ENCODE results near the gene CEP350. TPM values are rescaled to one million over a fixed set of nuclear protein-coding genes. Genes with fewer than 3 reads are reported as not detected.

CEP350 gene
- total RNA-seq, 8 experiments from 2014 or later: 21.8 to 65.4 (median 49.5) TPM

DNA sequence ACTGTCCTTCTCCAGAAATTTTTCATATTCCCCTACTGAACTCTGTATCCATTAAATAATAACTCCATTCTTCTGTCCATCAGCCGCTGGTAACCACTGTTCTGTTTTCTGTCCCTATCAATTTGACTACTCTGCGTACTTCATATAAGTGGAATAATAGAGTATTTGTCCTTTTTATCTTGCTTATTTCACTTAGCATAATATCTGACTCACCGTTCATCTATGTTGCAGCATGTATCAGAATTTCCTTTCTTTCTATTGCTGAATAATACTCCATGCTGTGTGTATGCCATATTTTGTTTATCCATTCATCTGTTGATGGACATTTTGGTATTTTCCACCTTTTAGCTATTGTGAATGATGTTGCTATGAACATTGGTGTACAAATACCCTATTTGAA is 71.9 kb downstream of the CEP350 start:
- WGBS, 10 experiments: 83 to 100% (median 98%) methylated on average over 1 to 3 of the region's 3 CpGs
- Histone ChIP-seq H3K4me1 (replicated peaks in 1 of 2) (peaks cover 9 to 13% of the 10 kb centered on the region in 2 donors), H3K4me3 (no peak overlapping the region), H3K27ac (no peak overlapping the region)
- no peak for ATAC-seq (replicated peaks in 6 of 8)
- in situ Hi-C loops (cut with MboI; ENCODE audit: low pct_unique_long_range_greater_than_20kb in 2 of 9, low sequenced_read_pairs in 9 of 9, unreplicated experiment in 9 of 9): no loop called here

DNA sequence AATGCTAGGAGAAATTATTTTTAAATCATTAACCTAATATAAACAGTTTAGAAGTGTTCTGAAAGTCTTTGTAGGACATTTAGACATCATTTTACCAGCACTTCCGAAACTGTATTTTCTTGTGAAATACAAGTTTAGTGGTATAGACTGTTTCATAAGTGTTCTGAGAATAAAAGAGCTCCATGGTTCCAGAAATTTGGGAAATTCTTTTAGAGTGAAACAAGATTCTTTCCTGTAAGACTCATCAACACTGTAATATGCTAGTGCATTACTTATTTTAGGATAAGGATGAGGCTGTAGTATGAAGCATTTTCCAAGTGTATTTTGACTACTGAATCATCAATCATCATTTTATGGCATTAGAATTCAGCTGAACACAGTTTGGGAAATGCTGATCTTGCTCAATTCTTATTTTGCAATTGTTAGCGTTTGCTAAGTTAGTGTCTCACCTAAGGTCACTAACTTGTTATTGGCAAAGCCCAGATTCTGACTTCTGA is 73.4 kb downstream of the CEP350 start:
- in situ Hi-C loops (cut with MboI; ENCODE audit: low pct_unique_long_range_greater_than_20kb in 2 of 9, low sequenced_read_pairs in 9 of 9, unreplicated experiment in 9 of 9): no loop called here

DNA sequence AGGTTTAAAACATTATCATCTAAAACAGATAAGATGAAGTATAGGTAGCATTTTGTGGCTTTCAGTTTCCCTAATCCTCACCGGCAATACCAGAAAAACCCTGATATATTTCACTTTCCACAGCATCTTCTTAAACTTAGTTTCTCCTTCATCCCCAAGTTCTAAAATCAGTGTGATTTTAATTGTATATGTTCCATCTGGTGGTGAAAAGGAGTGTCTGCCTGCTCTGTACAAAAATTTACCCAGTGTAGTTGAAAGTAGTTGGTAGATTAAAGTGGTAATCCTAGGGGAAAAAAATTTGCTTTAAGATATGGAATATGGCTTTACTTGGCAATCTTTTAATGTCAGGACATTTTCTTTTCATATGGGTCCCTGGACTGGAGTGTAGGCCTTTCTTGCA is 74.3 kb downstream of the CEP350 start:
- Histone ChIP-seq H3K27ac (no peak overlapping the region), H3K4me3 (no peak overlapping the region), H3K4me1 (replicated peaks in 1 of 2) (peaks cover 16 to 26% of the 10 kb centered on the region in 2 donors)
- WGBS, 10 experiments: 50 to 100% (median 100%) methylated on average over 1 of the region's 1 CpG; no CpG with 5 or more reads in 2 of the 10 experiments
- ATAC-seq (replicated peaks in 6 of 8): no peak
- in situ Hi-C loops (cut with MboI; ENCODE audit: low pct_unique_long_range_greater_than_20kb in 2 of 9, low sequenced_read_pairs in 9 of 9, unreplicated experiment in 9 of 9): no loop called here

More for the DNA sequence above, 73.4 kb downstream of the CEP350 start:
- Histone ChIP-seq H3K4me1 (replicated peaks in 1 of 2) (peaks cover 16 to 26% of the 10 kb centered on the region in 2 donors), H3K4me3 (no peak overlapping the region), H3K27ac (no peak overlapping the region)
- ATAC-seq (replicated peaks in 6 of 8): peak in 2 of 8 experiments; percentile 52 to 77
- WGBS, 10 experiments: 0 to 100% (median 90%) methylated on average over 1 to 2 of the region's 2 CpGs; no CpG with 5 or more reads in 1 of the 10 experiments

DNA sequence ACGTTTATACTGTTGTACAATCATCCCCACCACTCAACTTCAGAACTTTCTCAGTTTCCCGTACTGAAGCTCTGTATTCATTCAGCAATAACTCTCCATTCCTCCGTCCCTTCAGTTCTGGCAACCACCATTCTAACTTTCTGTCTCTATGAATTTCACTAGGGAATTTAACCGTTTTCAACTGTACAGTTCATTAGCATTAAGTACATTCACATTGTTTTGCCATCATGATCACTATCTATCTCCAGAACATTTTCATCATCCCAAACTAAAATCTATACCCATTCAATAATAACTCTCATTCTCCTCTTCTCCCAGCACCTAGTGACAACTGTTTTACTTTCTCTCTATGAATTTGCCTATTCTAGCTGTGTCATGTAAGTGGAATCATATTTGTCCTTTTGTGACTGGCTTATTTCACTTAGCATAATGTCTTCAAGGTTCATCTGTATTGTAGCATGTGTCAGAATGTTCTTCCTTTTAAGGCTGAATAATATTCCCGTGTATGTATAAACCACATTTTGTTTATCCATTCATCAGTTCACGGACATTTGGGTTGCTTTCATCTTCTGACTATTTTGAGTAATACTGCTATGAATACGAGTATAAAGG is 75.0 kb downstream of the CEP350 start:
- peak in 3 of 8 experiments; percentile 40 to 63 (median 48) for ATAC-seq (replicated peaks in 6 of 8)
- WGBS, 10 experiments: 51 to 93% (median 78%) methylated on average over 3 to 7 of the region's 7 CpGs
- H3K4me3 ChIP-seq: no peak overlapping the region
- peaks cover 16 to 26% of the 10 kb centered on the region in 2 donors for H3K4me1 ChIP-seq (replicated peaks in 1 of 2)
- H3K27ac ChIP-seq: no peak overlapping the region
- in situ Hi-C loops (cut with MboI; ENCODE audit: low pct_unique_long_range_greater_than_20kb in 2 of 9, low sequenced_read_pairs in 9 of 9, unreplicated experiment in 9 of 9): no loop called here

DNA sequence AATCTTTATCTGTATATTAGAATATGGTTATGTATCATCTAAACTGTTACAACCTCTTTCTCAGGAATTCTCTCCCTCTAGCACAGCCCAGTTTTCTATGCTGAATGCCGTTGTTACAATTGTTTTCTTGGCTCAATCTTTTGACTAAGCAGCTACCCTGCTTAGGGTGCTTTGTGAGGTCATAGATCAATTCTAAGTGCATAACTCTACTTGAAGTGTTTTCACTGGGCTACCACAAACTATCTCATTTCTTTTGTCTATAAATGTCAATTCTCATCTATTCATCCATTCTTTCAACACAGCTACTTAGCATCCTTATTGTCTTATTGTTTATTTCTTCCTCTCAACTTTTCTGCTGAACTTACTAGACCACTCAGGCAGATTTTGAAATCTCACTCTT is 77.1 kb downstream of the CEP350 start:
- peaks cover 16 to 26% of the 10 kb centered on the region in 2 donors for H3K4me1 ChIP-seq (replicated peaks in 1 of 2)
- peak overlapping the region; percentile 17 to 57 for H3K27ac ChIP-seq
- 0 to 100% (median 13%) methylated on average over 1 of the region's 1 CpG; no CpG with 5 or more reads in 2 of the 10 experiments for WGBS, 10 experiments
- peak in 5 of 8 experiments; percentile 58 to 79 (median 70) for ATAC-seq (replicated peaks in 6 of 8)
- in situ Hi-C loops (cut with MboI; ENCODE audit: low pct_unique_long_range_greater_than_20kb in 2 of 9, low sequenced_read_pairs in 9 of 9, unreplicated experiment in 9 of 9): no loop called here
- H3K4me3 ChIP-seq: no peak overlapping the region

DNA sequence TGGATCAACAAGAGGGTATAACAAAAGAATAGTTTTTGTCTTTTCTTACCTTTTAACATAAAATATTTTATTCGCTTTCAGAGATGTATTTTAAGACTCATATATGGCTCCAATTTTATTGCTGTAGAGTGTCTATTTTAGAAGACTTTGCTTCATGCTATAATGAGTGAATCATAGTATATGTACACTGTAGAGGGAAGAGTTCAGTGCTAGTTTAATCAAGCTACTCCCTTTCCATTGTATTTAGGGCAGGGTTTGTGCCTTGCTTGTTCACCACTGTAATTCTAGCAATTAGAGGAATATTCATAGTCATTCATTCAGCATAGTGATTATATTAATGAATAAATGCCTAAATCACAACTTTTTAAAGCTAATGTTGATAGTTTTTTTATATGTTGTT is 78.8 kb downstream of the CEP350 start:
- no peak overlapping the region for H3K27ac ChIP-seq
- WGBS, 10 experiments: 0 to 100% (median 44%) methylated on average over 1 of the region's 1 CpG; no CpG with 5 or more reads in 1 of the 10 experiments
- H3K4me1 ChIP-seq (replicated peaks in 1 of 2): peaks cover 16 to 26% of the 10 kb centered on the region in 2 donors
- in situ Hi-C loops (cut with MboI; ENCODE audit: low pct_unique_long_range_greater_than_20kb in 2 of 9, low sequenced_read_pairs in 9 of 9, unreplicated experiment in 9 of 9): no loop called here
- ATAC-seq (replicated peaks in 6 of 8): peak in 3 of 8 experiments; percentile 35 to 65 (median 64)
- H3K4me3 ChIP-seq: no peak overlapping the region

DNA sequence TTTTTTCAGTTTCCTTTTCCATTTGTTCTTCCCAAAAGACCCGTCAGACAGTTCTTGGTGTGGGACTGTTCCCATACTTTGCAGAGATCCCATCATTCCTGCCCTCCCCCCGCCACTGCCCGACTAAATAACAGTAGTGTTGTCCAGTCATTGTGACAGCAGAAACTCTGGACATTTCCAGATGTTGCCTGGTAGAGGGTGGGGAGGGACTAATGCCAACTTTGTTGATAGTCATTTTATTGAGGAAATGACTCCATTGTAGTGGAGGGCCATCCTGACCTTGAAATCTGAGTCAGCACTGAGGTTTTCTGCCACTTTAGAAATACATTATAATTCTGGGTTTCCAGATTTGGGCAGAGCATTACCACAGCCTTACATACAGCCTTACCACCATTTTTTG is 85.4 kb downstream of the CEP350 start:
- ATAC-seq (replicated peaks in 6 of 8): no peak
- 15 to 100% (median 94%) methylated on average over 1 to 3 of the region's 3 CpGs; no CpG with 5 or more reads in 1 of the 10 experiments for WGBS, 10 experiments
- Histone ChIP-seq H3K4me1 (replicated peaks in 1 of 2) (no peaks in the 10 kb centered on the region), H3K27ac (no peak overlapping the region), H3K4me3 (no peak overlapping the region)
- in situ Hi-C loops (cut with MboI; ENCODE audit: low pct_unique_long_range_greater_than_20kb in 2 of 9, low sequenced_read_pairs in 9 of 9, unreplicated experiment in 9 of 9): no loop called here

DNA sequence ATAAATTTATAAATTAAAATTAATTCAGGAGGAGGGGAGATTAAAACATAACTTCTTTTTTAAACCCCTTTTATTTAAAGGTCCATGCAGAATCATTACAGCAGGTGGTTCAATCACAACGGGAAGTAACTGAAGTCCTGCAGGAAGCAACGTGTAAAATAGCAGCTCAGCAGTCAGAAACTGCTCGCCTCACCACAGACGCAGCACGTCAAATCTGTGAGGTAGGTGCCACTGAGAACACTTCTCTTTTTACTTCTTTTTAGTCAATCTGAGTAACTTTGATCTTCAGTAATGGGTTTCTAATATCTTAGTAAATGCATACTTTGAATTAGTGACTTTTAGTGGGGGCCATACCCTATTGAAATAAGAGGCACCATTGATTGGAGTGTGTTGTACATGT is 87.0 kb downstream of the CEP350 start:
- Histone ChIP-seq H3K4me3 (no peak overlapping the region), H3K4me1 (replicated peaks in 1 of 2) (no peaks in the 10 kb centered on the region), H3K27ac (no peak overlapping the region)
- ATAC-seq (replicated peaks in 6 of 8): no peak
- in situ Hi-C loops (cut with MboI; ENCODE audit: low pct_unique_long_range_greater_than_20kb in 2 of 9, low sequenced_read_pairs in 9 of 9, unreplicated experiment in 9 of 9): no loop called here
- WGBS, 10 experiments: 73 to 100% (median 96%) methylated on average over 1 to 5 of the region's 5 CpGs; no CpG with 5 or more reads in 1 of the 10 experiments

DNA sequence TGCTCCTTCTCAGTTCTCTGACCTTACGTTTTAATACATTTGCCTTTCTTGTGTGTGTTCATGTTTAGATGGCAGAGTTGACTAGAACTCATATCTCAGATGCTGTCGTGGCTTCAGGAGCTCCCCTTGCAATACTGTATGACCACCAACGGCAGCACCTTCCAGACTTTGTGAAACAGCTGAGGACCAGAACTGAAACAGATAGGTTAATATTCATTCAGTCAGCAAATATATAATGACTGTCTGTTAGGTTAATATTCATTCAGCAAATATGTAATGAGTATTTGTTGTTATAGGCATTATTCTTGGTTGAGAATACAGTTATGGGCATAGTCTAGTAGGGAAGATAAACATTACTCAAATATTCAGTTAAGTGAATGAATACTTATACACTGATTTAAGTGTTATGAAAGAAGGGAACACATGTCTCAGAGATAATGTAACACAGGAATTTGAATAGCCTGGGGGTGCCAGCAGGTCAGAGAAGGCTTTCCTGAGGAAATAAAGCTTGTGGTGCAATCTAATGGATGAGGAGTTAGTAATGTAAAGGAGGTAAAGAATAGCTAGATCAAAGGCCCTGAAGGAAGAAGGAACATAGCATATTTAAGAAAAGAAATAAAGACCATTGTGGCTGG is 88.5 kb downstream of the CEP350 start:
- in situ Hi-C loops (cut with MboI; ENCODE audit: low pct_unique_long_range_greater_than_20kb in 2 of 9, low sequenced_read_pairs in 9 of 9, unreplicated experiment in 9 of 9): no loop called here
- no peak overlapping the region for H3K27ac ChIP-seq
- H3K4me3 ChIP-seq: no peak overlapping the region
- 74 to 100% (median 91%) methylated on average over 2 to 3 of the region's 3 CpGs for WGBS, 10 experiments
- peak in 3 of 8 experiments; percentile 38 to 98 (median 57) for ATAC-seq (replicated peaks in 6 of 8)
- H3K4me1 ChIP-seq (replicated peaks in 1 of 2): no peaks in the 10 kb centered on the region

DNA sequence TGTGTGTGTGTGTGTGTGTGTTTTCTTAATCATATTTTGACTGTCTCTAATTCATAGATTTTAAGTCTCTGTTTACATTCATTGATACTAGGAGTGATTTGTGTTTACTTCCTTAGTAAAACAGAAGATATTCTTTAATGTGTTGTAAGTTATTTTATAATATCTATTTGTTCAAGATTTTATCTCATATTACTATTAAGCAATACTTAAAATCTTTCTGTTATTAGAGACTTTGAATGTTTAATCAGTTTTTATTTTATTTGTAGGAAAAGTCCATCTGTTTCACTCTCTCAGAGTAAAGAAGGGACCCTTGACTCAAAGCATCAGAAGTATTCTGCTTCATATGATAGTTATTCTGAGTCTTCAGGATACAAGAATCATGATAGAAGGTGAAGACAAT is 89.2 kb downstream of the CEP350 start:
- Histone ChIP-seq H3K27ac (no peak overlapping the region), H3K4me3 (no peak overlapping the region), H3K4me1 (replicated peaks in 1 of 2) (no peaks in the 10 kb centered on the region)
- in situ Hi-C loops (cut with MboI; ENCODE audit: low pct_unique_long_range_greater_than_20kb in 2 of 9, low sequenced_read_pairs in 9 of 9, unreplicated experiment in 9 of 9): no loop called here
- no peak for ATAC-seq (replicated peaks in 6 of 8)

DNA sequence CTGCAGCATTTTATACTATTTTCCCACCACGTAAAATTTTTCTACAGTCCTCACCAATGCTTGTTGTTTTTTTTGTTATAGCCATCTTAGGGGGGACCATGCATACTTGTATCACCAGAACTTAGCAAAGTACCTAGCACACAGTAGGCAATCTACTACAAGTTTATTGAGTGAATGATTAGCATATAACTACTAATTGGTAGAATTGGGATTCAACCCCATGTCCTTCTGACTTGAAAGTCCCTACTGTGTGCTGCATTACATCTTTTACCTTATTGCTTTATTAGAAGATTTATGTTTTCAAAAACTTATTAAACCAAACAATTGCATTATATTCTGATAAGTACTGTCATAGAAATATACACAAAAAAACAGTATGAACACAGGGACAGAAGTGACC is 92.1 kb downstream of the CEP350 start:
- no peak for ATAC-seq (replicated peaks in 6 of 8)
- in situ Hi-C loops (cut with MboI; ENCODE audit: low pct_unique_long_range_greater_than_20kb in 2 of 9, low sequenced_read_pairs in 9 of 9, unreplicated experiment in 9 of 9): no loop called here
- Histone ChIP-seq H3K4me3 (no peak overlapping the region), H3K4me1 (replicated peaks in 1 of 2) (no peaks in the 10 kb centered on the region), H3K27ac (no peak overlapping the region)
- 91 to 100% (median 100%) methylated on average over 1 of the region's 1 CpG; no CpG with 5 or more reads in 1 of the 10 experiments for WGBS, 10 experiments

DNA sequence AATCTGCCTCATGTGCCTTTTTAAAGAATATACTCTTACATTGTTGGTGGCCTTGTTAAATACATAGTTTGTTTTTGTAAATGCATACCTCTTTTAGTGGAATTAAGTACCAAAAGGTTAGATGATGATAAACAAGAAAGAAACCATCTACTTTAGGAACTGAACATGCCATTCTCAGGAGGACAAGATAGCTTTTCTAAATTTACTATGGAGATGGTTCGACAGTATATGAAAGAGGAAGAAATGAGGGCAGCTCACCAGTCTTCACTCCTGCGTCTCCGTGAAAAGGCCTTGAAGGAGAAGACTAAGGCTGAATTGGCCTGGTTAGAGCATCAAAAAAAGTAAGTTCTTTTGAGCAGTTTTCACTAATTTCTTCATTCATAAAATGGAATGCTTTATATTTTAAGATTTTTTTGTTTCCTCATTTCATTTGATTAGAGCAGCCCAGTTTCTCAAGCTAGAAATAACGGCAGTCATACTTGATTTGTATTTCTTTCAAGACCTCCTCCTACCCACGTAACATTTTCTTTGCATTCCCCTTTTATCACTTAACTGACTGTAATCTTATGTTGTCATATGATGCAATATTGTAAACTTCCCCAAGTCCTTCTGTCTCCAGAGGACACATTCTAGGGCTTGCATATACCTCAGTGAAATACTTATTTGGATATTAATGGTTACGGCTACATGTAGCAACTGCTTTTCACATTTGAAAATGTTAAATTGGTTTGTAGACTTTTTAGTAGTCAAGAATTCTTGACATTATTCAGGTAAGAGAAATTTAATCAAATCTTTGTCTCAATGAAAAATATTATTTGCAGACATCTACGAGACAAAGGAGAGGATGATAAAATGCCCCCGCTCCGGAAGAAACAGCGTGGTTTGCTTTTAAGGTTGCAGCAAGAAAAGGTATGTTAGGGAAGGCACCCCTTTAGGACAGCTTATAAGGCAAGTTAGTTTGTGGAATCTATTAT is 99.3 kb downstream of the CEP350 start:
- Histone ChIP-seq H3K4me1 (replicated peaks in 1 of 2) (no peaks in the 10 kb centered on the region), H3K4me3 (no peak overlapping the region), H3K27ac (no peak overlapping the region)
- in situ Hi-C loops (cut with MboI; ENCODE audit: low pct_unique_long_range_greater_than_20kb in 2 of 9, low sequenced_read_pairs in 9 of 9, unreplicated experiment in 9 of 9): loop anchor here in 1 of 9 experiments (25.0 kb wide), 1 partner anchor 108 kb away; the partner anchor contains the start of gene QSOX1
- ATAC-seq (replicated peaks in 6 of 8): no peak
- WGBS, 10 experiments: 94 to 100% (median 97%) methylated on average over 4 to 10 of the region's 10 CpGs

Data from motor neuron (in vitro differentiated cells).